ENCODE measurements around the gene HERC3. TPM values are rescaled to one million over a fixed set of nuclear protein-coding genes. Genes with fewer than 3 reads are reported as not detected.
A peak's percentile ranks its signal among the peaks of the same experiment; 100 is the strongest.

Gene HERC3
- total RNA-seq, 2 experiments from 2014 or later: 22.7 to 26.1 TPM

GRCh38 chr4:88725143-88725542, 132.9 kb downstream of the HERC3 start:
- Mint-ChIP-seq H3K27ac (no peak overlapping the region), H3K9me3 (ENCODE audit: insufficient read depth) (no peaks in the 10 kb centered on the region), H3K4me3 (no peak overlapping the region), H3K36me3 (ENCODE audit: low read depth) (peaks cover 9% of the 10 kb centered on the region), H3K4me1 (ENCODE audit: low read depth) (no peaks in the 10 kb centered on the region), H3K27me3 (ENCODE audit: low read depth) (no peaks in the 10 kb centered on the region)
- DNase-seq (no peak), ATAC-seq (no peak)
- CTCF ChIA-PET: interaction anchor here (1.9 to 2.1 kb wide), 2 partner anchors 10 to 185 kb away, joined by 6 to 14 read pairs; no protein-coding TSS in a partner anchor
- POLR2A ChIA-PET: no interaction called here

GRCh38 chr4:88725986-88726385, 133.7 kb downstream of the HERC3 start:
- ATAC-seq: no peak
- ChIA-PET CTCF (interaction anchor here (1.9 to 2.1 kb wide), 2 partner anchors 10 to 186 kb away, joined by 6 to 14 read pairs; no protein-coding TSS in a partner anchor), POLR2A (no interaction called here)
- Mint-ChIP-seq H3K4me1 (ENCODE audit: low read depth) (no peaks in the 10 kb centered on the region), H3K9me3 (ENCODE audit: insufficient read depth) (no peaks in the 10 kb centered on the region), H3K27ac (no peak overlapping the region), H3K4me3 (no peak overlapping the region), H3K27me3 (ENCODE audit: low read depth) (no peaks in the 10 kb centered on the region), H3K36me3 (ENCODE audit: low read depth) (peaks cover 9% of the 10 kb centered on the region)
- DNase-seq: no peak

DNA sequence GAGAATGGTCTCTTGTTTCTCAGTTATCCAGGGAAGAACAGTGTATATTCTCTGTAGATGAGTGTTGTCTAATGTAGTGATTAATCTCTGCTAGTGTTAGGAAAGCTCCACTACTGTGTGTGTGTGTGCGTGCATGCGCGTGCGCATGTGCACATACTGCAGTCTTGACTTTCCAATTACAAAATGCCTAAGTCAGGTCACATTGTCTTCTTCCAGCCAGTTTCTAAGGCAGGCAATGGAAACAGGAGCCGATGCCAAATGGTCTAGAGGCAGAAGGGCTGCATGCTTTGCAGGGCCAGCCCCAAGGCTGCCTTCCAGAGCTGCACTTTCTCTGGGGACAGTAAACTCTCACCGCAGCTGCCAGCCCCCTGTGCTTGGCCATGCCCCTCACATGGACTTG, 135.9 kb downstream of the HERC3 start:
- Mint-ChIP-seq H3K4me3 (no peak overlapping the region), H3K36me3 (ENCODE audit: low read depth) (peaks cover 9% of the 10 kb centered on the region), H3K27me3 (ENCODE audit: low read depth) (no peaks in the 10 kb centered on the region), H3K4me1 (ENCODE audit: low read depth) (no peaks in the 10 kb centered on the region), H3K9me3 (ENCODE audit: insufficient read depth) (no peaks in the 10 kb centered on the region), H3K27ac (no peak overlapping the region)
- ATAC-seq (no peak), DNase-seq (no peak)
- POLR2A ChIA-PET: no interaction called here
- CTCF ChIA-PET: no interaction called here

- Mint-ChIP-seq H3K36me3 (ENCODE audit: low read depth) (peaks cover 9% of the 10 kb centered on the region), H3K9me3 (ENCODE audit: insufficient read depth) (no peaks in the 10 kb centered on the region), H3K27ac (no peak overlapping the region), H3K4me1 (ENCODE audit: low read depth) (no peaks in the 10 kb centered on the region), H3K4me3 (no peak overlapping the region), H3K27me3 (ENCODE audit: low read depth) (no peaks in the 10 kb centered on the region)
- ATAC-seq: no peak
- ChIA-PET CTCF (no interaction called here), POLR2A (no interaction called here)
- no peak for DNase-seq
These were observed 137.0 kb downstream of the HERC3 start for GRCh38 chr4:88729146-88729760.

GRCh38 chr4:88730811-88731210, 138.5 kb downstream of the HERC3 start:
- ChIA-PET POLR2A (no interaction called here), CTCF (no interaction called here)
- Mint-ChIP-seq H3K27ac (no peak overlapping the region), H3K27me3 (ENCODE audit: low read depth) (no peaks in the 10 kb centered on the region), H3K9me3 (ENCODE audit: insufficient read depth) (no peaks in the 10 kb centered on the region), H3K36me3 (ENCODE audit: low read depth) (peaks cover 9% of the 10 kb centered on the region), H3K4me3 (no peak overlapping the region), H3K4me1 (ENCODE audit: low read depth) (no peaks in the 10 kb centered on the region)
- no peak for ATAC-seq
- no peak for DNase-seq

DNA sequence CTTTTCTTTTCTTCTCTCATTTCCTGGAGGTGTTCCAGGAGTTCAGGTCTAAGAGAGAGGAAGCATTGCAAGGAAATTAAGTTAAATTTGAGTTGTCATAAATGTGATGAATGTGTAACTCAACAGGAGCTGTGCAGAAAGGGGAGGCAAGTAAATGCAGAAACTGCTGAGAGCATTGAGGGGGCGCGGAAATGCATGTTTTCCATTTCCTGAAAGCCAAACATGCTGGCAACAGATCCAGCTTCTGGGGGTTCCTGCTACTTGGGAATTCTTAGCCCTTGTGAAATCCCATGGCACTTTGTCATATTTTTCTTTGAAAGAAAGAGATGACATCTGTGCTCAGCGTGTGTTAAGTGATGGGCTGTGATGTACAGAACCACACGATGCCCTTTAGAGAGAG, 139.1 kb downstream of the HERC3 start:
- Mint-ChIP-seq H3K36me3 (ENCODE audit: low read depth) (peaks cover 9% of the 10 kb centered on the region), H3K27ac (no peak overlapping the region), H3K4me3 (no peak overlapping the region), H3K9me3 (ENCODE audit: insufficient read depth) (no peaks in the 10 kb centered on the region), H3K4me1 (ENCODE audit: low read depth) (no peaks in the 10 kb centered on the region), H3K27me3 (ENCODE audit: low read depth) (no peaks in the 10 kb centered on the region)
- CTCF ChIA-PET: interaction anchor here (0.9 kb wide), 1 partner anchor 192 kb away, joined by 3 read pairs; no protein-coding TSS in a partner anchor
- DNase-seq (no peak), ATAC-seq (no peak)
- POLR2A ChIA-PET: no interaction called here

GRCh38 chr4:88732714-88733368, 140.6 kb downstream of the HERC3 start:
- peaks cover 6% of the 10 kb centered on the region for H3K36me3 Mint-ChIP-seq (ENCODE audit: low read depth)
- H3K4me3 Mint-ChIP-seq: no peak overlapping the region
- CTCF ChIA-PET: no interaction called here
- POLR2A ChIA-PET: no interaction called here
- no peak for ATAC-seq
- no peak for DNase-seq
- H3K4me1 Mint-ChIP-seq (ENCODE audit: low read depth): peaks cover 7% of the 10 kb centered on the region
- H3K27me3 Mint-ChIP-seq (ENCODE audit: low read depth): no peaks in the 10 kb centered on the region
- no peak overlapping the region for H3K27ac Mint-ChIP-seq
- no peaks in the 10 kb centered on the region for H3K9me3 Mint-ChIP-seq (ENCODE audit: insufficient read depth)

GRCh38 chr4:88734403-88734949, 142.2 kb downstream of the HERC3 start:
- H3K27me3 Mint-ChIP-seq (ENCODE audit: low read depth): no peaks in the 10 kb centered on the region
- CTCF ChIA-PET: interaction anchor here (1.7 to 1.9 kb wide), 2 partner anchors 9 to 194 kb away, joined by 6 to 8 read pairs; no protein-coding TSS in a partner anchor
- no peak for ATAC-seq

DNA sequence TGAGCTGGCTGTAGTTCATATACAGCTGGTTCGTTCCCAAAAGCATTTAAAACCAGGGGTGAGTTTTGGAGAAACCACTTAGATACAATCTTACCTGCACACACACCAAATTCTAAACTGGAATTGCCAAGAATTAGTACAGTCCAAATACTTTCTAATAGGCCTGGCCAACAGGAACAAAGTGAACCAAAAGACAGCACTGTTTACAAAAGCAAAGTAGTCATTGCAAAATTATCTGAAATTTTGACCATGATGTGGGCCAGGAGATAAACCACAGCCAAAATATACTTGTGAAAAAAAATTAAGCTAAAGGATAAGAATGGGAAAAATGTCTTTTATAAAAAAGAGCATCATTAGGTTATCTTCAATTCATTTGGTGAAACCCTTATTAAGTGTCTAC, 143.3 kb downstream of the HERC3 start:
- Mint-ChIP-seq H3K36me3 (ENCODE audit: low read depth) (no peaks in the 10 kb centered on the region), H3K4me1 (ENCODE audit: low read depth) (peaks cover 10% of the 10 kb centered on the region), H3K27ac (no peak overlapping the region), H3K4me3 (no peak overlapping the region), H3K27me3 (ENCODE audit: low read depth) (no peaks in the 10 kb centered on the region), H3K9me3 (ENCODE audit: insufficient read depth) (no peaks in the 10 kb centered on the region)
- DNase-seq (no peak), ATAC-seq (no peak)
- ChIA-PET POLR2A (no interaction called here), CTCF (interaction anchor here (1.7 to 1.9 kb wide), 2 partner anchors 10 to 196 kb away, joined by 6 to 8 read pairs; no protein-coding TSS in a partner anchor)

More at GRCh38 chr4:88734403-88734949, 142.2 kb downstream of the HERC3 start:
- DNase-seq: no peak
- POLR2A ChIA-PET: no interaction called here
- H3K4me1 Mint-ChIP-seq (ENCODE audit: low read depth): peaks cover 10% of the 10 kb centered on the region
- H3K27ac Mint-ChIP-seq: no peak overlapping the region
- no peak overlapping the region for H3K4me3 Mint-ChIP-seq
- H3K9me3 Mint-ChIP-seq (ENCODE audit: insufficient read depth): no peaks in the 10 kb centered on the region
- peaks cover 4% of the 10 kb centered on the region for H3K36me3 Mint-ChIP-seq (ENCODE audit: low read depth)

GRCh38 chr4:88736264-88736663, 144.0 kb downstream of the HERC3 start:
- no peaks in the 10 kb centered on the region for H3K9me3 Mint-ChIP-seq (ENCODE audit: insufficient read depth)
- H3K27ac Mint-ChIP-seq: no peak overlapping the region
- no peak overlapping the region for H3K4me3 Mint-ChIP-seq
- CTCF ChIA-PET: interaction anchor here (1.7 to 1.9 kb wide), 2 partner anchors 10 to 196 kb away, joined by 6 to 8 read pairs; no protein-coding TSS in a partner anchor
- ATAC-seq: no peak
- peaks cover 10% of the 10 kb centered on the region for H3K4me1 Mint-ChIP-seq (ENCODE audit: low read depth)
- H3K36me3 Mint-ChIP-seq (ENCODE audit: low read depth): no peaks in the 10 kb centered on the region
- no peaks in the 10 kb centered on the region for H3K27me3 Mint-ChIP-seq (ENCODE audit: low read depth)
- DNase-seq: no peak
- POLR2A ChIA-PET: no interaction called here

- peaks cover 10% of the 10 kb centered on the region for H3K4me1 Mint-ChIP-seq (ENCODE audit: low read depth)
- POLR2A ChIA-PET: no interaction called here
- CTCF ChIA-PET: interaction anchor here (1.9 kb wide), 1 partner anchor 198 kb away, joined by 4 read pairs; no protein-coding TSS in a partner anchor
These were observed 145.1 kb downstream of the HERC3 start for GRCh38 chr4:88737307-88737941.

DNA sequence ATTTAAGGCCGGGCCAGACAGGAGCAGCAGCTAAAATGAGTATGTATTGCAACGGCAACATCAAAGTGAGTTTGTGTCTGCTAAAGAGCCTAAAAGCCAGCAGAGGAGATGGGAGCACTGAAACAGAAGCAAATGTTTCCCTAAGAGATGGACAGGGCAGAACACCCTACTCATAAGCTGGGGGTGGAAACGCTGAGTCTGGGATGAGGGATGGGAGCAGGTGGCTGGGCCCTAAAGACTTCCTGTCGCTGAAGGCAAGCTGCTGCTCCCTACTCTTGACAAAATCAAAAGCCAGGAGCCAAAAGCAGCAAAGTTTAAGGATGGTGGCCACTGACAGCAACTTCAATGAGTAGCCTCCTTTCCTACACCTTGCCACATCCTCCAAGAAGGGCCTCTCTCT, 145.9 kb downstream of the HERC3 start:
- no peaks in the 10 kb centered on the region for H3K9me3 Mint-ChIP-seq (ENCODE audit: insufficient read depth)
- H3K27ac Mint-ChIP-seq: no peak overlapping the region
- ChIA-PET CTCF (interaction anchor here (1.9 kb wide), 1 partner anchor 199 kb away, joined by 4 read pairs; no protein-coding TSS in a partner anchor), POLR2A (no interaction called here)
- H3K4me1 Mint-ChIP-seq (ENCODE audit: low read depth): peaks cover 10% of the 10 kb centered on the region
- DNase-seq: no peak
- no peaks in the 10 kb centered on the region for H3K27me3 Mint-ChIP-seq (ENCODE audit: low read depth)
- no peaks in the 10 kb centered on the region for H3K36me3 Mint-ChIP-seq (ENCODE audit: low read depth)
- ATAC-seq: no peak
- H3K4me3 Mint-ChIP-seq: no peak overlapping the region

More at GRCh38 chr4:88737307-88737941, 145.1 kb downstream of the HERC3 start:
- no peaks in the 10 kb centered on the region for H3K27me3 Mint-ChIP-seq (ENCODE audit: low read depth)
- ATAC-seq (peak; percentile 55), DNase-seq (peak; percentile 28)
- no peaks in the 10 kb centered on the region for H3K36me3 Mint-ChIP-seq (ENCODE audit: low read depth)
- no peak overlapping the region for H3K27ac Mint-ChIP-seq
- H3K9me3 Mint-ChIP-seq (ENCODE audit: insufficient read depth): no peaks in the 10 kb centered on the region
- no peak overlapping the region for H3K4me3 Mint-ChIP-seq

All from activated CD8-positive, alpha-beta T cell treated with anti-CD3 and anti-CD28 coated beads, Interleukin-2, amount 10 ng/mL, durations not matched to agents 7 days and 5 days (primary cell).